Chondrocyte (in vitro differentiated cells): ENCODE measurements around the gene PDCD2L. TPM values are rescaled to one million over a fixed set of nuclear protein-coding genes. Genes with fewer than 3 reads are reported as not detected.
"Not testable (repeated sequence)": the region's sequence is repeated elsewhere in the genome, so short reads cannot be mapped to it uniquely, and the experiment has no call there.

Experiments used
- DNase-seq: peaks from one replicate; pipeline ENCODE4 v3.0.0; 2021; ENCODE audit warnings: mixed read lengths, low spot score
- H3K27ac Mint-ChIP-seq: one replicate; pipeline ENCODE4 v1.8.0; 2021; ENCODE audit warnings: mild to moderate bottlenecking, moderate library complexity, mixed read lengths; ENCODE audit not compliant: unreplicated experiment
- H3K27me3 Mint-ChIP-seq: 2 replicates; pipeline ENCODE4 v1.8.0; 2021; ENCODE audit warnings: low read depth, mixed read lengths
- H3K36me3 Mint-ChIP-seq: 2 replicates; pipeline ENCODE4 v1.8.0; 2021; ENCODE audit warnings: low read depth, mixed read lengths
- H3K4me1 Mint-ChIP-seq: 2 replicates; pipeline ENCODE4 v1.8.0; 2021; ENCODE audit warnings: low read depth, mild to moderate bottlenecking, mixed read lengths
- H3K4me3 Mint-ChIP-seq: one replicate; pipeline ENCODE4 v1.8.0; 2021; ENCODE audit warnings: mild to moderate bottlenecking, moderate library complexity, mixed read lengths; ENCODE audit not compliant: unreplicated experiment
- H3K9me3 Mint-ChIP-seq: 2 replicates; pipeline ENCODE4 v1.8.0; 2021; ENCODE audit warnings: low read depth, mixed read lengths
- CTCF ChIP-seq: fragments of 200-600 bp; sonication (generic); IDR thresholded peaks from 2 replicates; pipeline ENCODE4 v1.5.0; 2021; ENCODE audit warnings: antibody characterized with exemption, mild to moderate bottlenecking, moderate library complexity
- total RNA-seq: library from RNA; stranded (reverse); gene quantifications from 3 replicates; pipeline ENCODE4 v1.2.1, GENCODE V29; 2021

PDCD2L gene
- total RNA-seq, 1 donor from 2014 or later = 8.6 TPM

- TF ChIP-seq CTCF = no peak
- H3K4me3 Mint-ChIP-seq = no peak overlapping the region
Measured at GRCh38 chr19:34454091-34454490, 49.9 kb downstream of the PDCD2L start.

DNA sequence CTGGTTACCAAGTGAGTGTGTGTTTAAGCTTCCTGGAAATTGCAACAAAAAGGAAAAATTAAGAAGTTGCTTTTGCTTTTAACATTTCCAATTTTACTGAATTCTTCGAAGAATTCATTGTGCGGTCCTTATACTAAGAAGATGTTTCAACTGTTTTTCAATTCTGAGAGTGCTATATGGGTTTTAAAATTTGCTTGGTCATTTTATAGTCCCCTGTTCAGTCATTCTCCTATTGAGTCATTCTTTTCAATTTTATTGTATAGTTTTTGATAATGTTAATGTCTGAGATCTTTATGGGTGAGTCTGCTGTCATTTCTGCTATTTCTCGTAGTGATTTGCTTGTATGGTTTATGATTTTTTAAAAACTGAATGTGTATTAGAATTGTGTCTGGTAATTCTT, 50.5 kb downstream of the PDCD2L start:
- H3K9me3 Mint-ChIP-seq = no peaks in the 10 kb centered on the region
- TF ChIP-seq CTCF = no peak
- no peak overlapping the region for H3K4me3 Mint-ChIP-seq
- peak overlapping the region; percentile 8 for H3K27ac Mint-ChIP-seq
- peaks cover 21% of the 10 kb centered on the region for H3K36me3 Mint-ChIP-seq
- H3K27me3 Mint-ChIP-seq = no peaks in the 10 kb centered on the region
- peaks cover 42% of the 10 kb centered on the region for H3K4me1 Mint-ChIP-seq
- DNase-seq = no peak

More at GRCh38 chr19:34454091-34454490, 49.9 kb downstream of the PDCD2L start:
- Mint-ChIP-seq H3K36me3 (peaks cover 21% of the 10 kb centered on the region), H3K27ac (peak overlapping the region; percentile 69), H3K9me3 (no peaks in the 10 kb centered on the region), H3K4me1 (peaks cover 42% of the 10 kb centered on the region), H3K27me3 (no peaks in the 10 kb centered on the region)
- DNase-seq = no peak

DNA sequence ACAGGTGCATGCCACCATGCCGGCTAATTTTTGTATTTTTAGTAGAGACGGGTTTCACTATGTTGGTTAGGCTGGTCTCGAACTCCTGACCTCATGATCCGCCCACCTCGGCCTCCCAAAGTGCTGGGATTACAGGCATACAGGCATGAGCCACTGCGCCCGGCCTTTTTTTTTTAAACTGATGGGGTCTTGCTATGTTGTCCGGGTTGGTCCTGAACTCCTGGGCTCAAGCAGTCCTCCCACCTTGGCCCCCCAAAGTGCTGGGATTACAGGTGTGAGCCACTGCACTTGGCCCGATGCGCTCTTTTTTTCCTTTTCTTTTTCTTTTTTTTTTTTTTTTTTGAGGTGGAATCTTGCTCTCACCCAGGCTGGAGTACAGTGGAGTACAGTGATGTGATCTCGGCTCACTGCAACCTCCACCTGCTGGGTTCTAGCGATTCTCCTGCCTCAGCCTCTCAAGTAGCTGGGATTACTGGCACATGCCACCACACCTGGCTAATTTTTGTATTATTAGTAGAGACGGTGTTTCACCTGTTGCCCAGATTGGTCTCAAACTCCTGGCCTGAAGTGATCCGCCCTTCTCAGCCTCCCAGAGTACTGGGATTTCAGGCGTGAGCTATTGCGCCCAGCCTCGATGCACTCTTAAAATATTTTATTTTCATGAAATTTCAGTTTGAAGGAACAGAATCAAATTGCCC, 51.7 kb downstream of the PDCD2L start:
- peaks cover 51% of the 10 kb centered on the region for H3K4me1 Mint-ChIP-seq
- H3K9me3 Mint-ChIP-seq, H3K27me3 Mint-ChIP-seq, H3K4me3 Mint-ChIP-seq, H3K27ac Mint-ChIP-seq, DNase-seq: not testable (repeated sequence)
- H3K36me3 Mint-ChIP-seq = peaks cover 30% of the 10 kb centered on the region

DNA sequence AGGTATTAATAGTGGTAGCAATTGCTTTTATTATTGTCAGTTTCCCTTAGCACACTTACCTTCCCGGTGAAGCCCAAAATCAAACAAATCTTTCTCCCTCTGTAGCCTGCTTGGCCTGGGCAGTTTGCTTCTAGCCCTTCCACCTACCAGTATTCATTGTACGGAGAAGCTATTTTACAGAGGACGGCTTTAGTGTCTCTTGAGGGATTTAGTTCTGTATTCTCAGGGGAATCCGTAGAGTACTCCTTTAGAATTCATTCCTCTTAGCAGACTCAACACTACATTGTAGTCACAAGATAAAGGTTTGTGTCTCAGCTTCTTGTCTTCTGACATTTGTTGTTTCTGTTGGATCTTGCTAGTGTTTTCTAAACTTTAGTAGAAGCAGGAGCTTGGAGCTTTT, 53.2 kb downstream of the PDCD2L start:
- no peak overlapping the region for H3K4me3 Mint-ChIP-seq
- no peak for DNase-seq
- peaks cover 58% of the 10 kb centered on the region for H3K4me1 Mint-ChIP-seq
- no peak for TF ChIP-seq CTCF
- H3K27me3 Mint-ChIP-seq = no peaks in the 10 kb centered on the region
- peaks cover 40% of the 10 kb centered on the region for H3K36me3 Mint-ChIP-seq
- no peaks in the 10 kb centered on the region for H3K9me3 Mint-ChIP-seq
- no peak overlapping the region for H3K27ac Mint-ChIP-seq

- H3K4me1 Mint-ChIP-seq = peaks cover 45% of the 10 kb centered on the region
Measured at GRCh38 chr19:34458677-34459076, 54.5 kb downstream of the PDCD2L start.

More at GRCh38 chr19:34458677-34459076, 54.5 kb downstream of the PDCD2L start:
- no peak for TF ChIP-seq CTCF
- Mint-ChIP-seq H3K4me3 (no peak overlapping the region), H3K27me3 (no peaks in the 10 kb centered on the region), H3K36me3 (peaks cover 42% of the 10 kb centered on the region), H3K9me3 (no peaks in the 10 kb centered on the region), H3K27ac (no peak overlapping the region)
- no peak for DNase-seq
